ENCODE data around the gene GPR162. TPM values are rescaled to one million over a fixed set of nuclear protein-coding genes. Genes with fewer than 3 reads are reported as not detected.

GPR162 gene
- total and polyA plus RNA-seq, 5 donors = 6.8 to 10.9 (median 8.1) TPM

DNA sequence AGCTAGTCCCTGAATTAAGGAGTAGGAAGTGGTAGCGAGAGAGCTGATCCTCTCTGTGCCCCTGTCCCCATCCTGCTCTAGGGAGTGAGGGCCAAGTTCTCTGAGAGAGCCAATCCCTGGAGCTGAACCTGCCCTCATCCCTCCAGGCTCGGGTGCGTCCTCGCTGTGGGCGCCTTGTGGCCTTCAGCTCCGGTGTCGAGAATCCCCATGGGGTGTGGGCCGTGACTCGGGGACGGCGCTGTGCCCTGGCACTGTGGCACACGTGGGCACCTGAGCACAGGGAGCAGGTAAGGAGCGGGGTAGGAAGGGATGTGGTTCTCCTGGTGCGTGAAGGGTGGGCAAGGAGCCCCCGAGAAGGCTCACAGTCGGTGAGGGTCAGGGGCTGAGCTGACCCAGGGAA lies 17.2 kb downstream of the GPR162 start:
- DNase-seq = peak in 1 of 3 donors; percentile 60
- H3K27ac ChIP-seq (ENCODE audit: low read length) = no peak overlapping the region
- H3K9me3 ChIP-seq (ENCODE audit: control insufficient read depth, low read length) = no peaks in the 10 kb centered on the region
- H3K4me1 ChIP-seq (ENCODE audit: control insufficient read depth, insufficient read depth, low read length) = no peaks in the 10 kb centered on the region
- ATAC-seq = peak in 1 of 2 donors; percentile 1
- no peak overlapping the region for H3K4me3 ChIP-seq (ENCODE audit: low read length)
- intact Hi-C loops (cut with DNase I) = no loop called here
- no peaks in the 10 kb centered on the region for H3K27me3 ChIP-seq (ENCODE audit: control insufficient read depth, insufficient read depth)
- WGBS = 90% methylated on average over 16 of the region's 16 CpGs

- intact Hi-C loops (cut with DNase I) = no loop called here
- Histone ChIP-seq H3K9me3 (ENCODE audit: control insufficient read depth, low read length) (no peaks in the 10 kb centered on the region), H3K27ac (ENCODE audit: low read length) (no peak overlapping the region), H3K27me3 (ENCODE audit: control insufficient read depth, insufficient read depth) (no peaks in the 10 kb centered on the region), H3K4me3 (ENCODE audit: low read length) (no peak overlapping the region), H3K4me1 (ENCODE audit: control insufficient read depth, insufficient read depth, low read length) (no peaks in the 10 kb centered on the region)
- DNase-seq (peak in 1 of 3 donors; percentile 30), ATAC-seq (no peak)
- 75% methylated on average over 10 of the region's 10 CpGs for WGBS
Measured at GRCh38 chr12:6839482-6840201, 18.0 kb downstream of the GPR162 start.

DNA sequence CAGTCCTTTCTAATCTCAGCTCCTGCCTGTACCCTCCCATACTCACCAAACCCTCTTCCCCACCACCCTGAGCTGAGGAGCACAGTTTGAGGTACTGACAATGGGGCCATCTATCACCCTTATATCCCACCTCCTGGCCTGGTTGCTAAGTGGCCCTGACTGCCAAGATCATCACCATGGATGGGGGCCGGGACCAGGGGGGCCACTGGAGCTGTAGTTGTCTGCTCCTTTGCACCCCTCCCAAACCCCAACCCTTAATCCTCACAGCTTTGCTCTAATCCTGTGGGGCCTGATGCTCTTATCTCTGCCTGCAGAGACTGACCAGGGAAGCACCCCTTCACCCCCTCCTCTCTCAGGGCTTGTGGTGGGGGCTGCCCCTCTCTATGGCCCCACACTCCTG lies 18.7 kb downstream of the GPR162 start:
- Histone ChIP-seq H3K27me3 (ENCODE audit: control insufficient read depth, insufficient read depth) (no peaks in the 10 kb centered on the region), H3K27ac (ENCODE audit: low read length) (no peak overlapping the region), H3K4me1 (ENCODE audit: control insufficient read depth, insufficient read depth, low read length) (no peaks in the 10 kb centered on the region), H3K9me3 (ENCODE audit: control insufficient read depth, low read length) (no peaks in the 10 kb centered on the region), H3K4me3 (ENCODE audit: low read length) (no peak overlapping the region)
- intact Hi-C loops (cut with DNase I) = no loop called here
- ATAC-seq = no peak
- WGBS = 35% methylated on average over 1 of the region's 1 CpG
- peak in 1 of 3 donors; percentile 28 for DNase-seq

DNA sequence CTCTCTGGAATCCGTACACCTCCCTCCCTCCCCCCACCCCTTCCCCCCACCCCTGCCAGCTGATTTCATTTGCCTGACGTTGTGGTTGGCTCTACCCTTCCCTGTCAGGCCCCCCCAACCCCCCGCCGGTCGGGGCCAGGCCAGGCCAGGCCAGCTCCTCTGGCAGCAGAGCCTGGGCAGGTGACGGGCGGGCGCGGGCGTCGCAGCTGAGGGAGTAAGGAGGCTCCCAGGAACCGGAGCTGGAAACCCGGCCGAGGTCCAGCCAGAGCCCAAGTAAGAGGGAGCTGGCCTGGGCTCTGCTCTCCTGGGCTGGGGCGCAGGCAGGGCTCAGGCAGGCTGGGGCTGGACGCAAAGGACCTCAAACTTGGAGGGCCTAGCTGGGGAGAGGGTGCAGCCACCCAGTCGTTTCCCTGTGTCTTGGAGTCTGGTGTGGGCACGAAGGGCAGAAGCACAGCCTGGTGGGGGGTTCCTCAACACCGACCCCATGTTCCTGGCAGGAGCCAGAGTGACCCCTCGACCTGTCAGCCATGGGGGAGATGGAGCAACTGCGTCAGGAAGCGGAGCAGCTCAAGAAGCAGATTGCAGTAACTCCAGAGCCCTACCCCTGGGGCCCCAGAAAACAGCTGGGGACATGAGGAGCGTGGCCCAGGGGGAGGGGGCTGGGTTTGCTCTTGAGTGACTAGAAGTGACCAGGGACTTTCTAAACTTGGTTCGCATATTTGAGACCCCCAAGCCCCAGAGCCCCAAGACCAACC lies 19.3 kb downstream of the GPR162 start, which contains the start of gene GNB3:
GNB3 (plus strand) TSS at position 165 of the 755 bp plus-strand sequence; CDS start at position 528, 363 bp downstream.
- Histone ChIP-seq H3K4me1 (ENCODE audit: control insufficient read depth, insufficient read depth, low read length) (no peaks in the 10 kb centered on the region), H3K27ac (ENCODE audit: low read length) (no peak within 1 kb of the TSS), H3K4me3 (ENCODE audit: low read length) (no peak within 1 kb of the TSS), H3K9me3 (ENCODE audit: control insufficient read depth, low read length) (no peaks in the 10 kb centered on the region), H3K27me3 (ENCODE audit: control insufficient read depth, insufficient read depth) (no peaks in the 10 kb centered on the region)
- 60% methylated on average over 24 of the region's 24 CpGs for WGBS
- intact Hi-C loops (cut with DNase I) = no loop called here
- peak in 1 of 2 donors; percentile 23 for ATAC-seq
- peak in 2 of 3 donors; percentile 72 to 77 for DNase-seq

DNA sequence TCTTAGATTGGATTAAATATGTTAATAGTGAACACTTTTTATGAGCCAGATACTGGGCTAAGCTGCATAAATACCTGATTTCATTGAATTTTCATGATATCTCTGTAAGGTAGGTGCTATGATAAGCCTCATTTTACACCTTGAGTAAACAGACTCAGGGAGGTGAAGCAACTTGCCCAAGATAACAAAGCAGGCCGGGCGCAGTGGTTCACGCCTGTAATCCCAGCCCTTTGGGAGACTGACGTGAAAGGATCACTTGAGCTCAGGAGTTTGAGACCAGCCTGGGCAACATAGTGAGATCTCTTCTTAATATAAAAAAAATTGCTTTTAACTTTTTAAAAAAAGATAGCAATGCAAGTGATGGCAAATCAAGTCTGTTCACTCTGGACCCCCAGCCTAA lies 20.5 kb downstream of the GPR162 start:
- ATAC-seq (no peak), DNase-seq (no peak)
- 91% methylated on average over 4 of the region's 4 CpGs for WGBS
- Histone ChIP-seq H3K4me3 (ENCODE audit: low read length) (no peak overlapping the region), H3K27me3 (ENCODE audit: control insufficient read depth, insufficient read depth) (no peaks in the 10 kb centered on the region), H3K4me1 (ENCODE audit: control insufficient read depth, insufficient read depth, low read length) (no peaks in the 10 kb centered on the region), H3K9me3 (ENCODE audit: control insufficient read depth, low read length) (no peaks in the 10 kb centered on the region), H3K27ac (ENCODE audit: low read length) (no peak overlapping the region)
- intact Hi-C loops (cut with DNase I) = no loop called here

- Histone ChIP-seq H3K4me3 (ENCODE audit: low read length) (no peak overlapping the region), H3K27me3 (ENCODE audit: control insufficient read depth, insufficient read depth) (no peaks in the 10 kb centered on the region), H3K9me3 (ENCODE audit: control insufficient read depth, low read length) (no peaks in the 10 kb centered on the region), H3K27ac (ENCODE audit: low read length) (no peak overlapping the region), H3K4me1 (ENCODE audit: control insufficient read depth, insufficient read depth, low read length) (no peaks in the 10 kb centered on the region)
- ATAC-seq = no peak
- WGBS = 70% methylated on average over 16 of the region's 16 CpGs
- intact Hi-C loops (cut with DNase I) = no loop called here
- DNase-seq = peak in 1 of 3 donors; percentile 48
Measured at GRCh38 chr12:6843118-6843902, 21.7 kb downstream of the GPR162 start.

DNA sequence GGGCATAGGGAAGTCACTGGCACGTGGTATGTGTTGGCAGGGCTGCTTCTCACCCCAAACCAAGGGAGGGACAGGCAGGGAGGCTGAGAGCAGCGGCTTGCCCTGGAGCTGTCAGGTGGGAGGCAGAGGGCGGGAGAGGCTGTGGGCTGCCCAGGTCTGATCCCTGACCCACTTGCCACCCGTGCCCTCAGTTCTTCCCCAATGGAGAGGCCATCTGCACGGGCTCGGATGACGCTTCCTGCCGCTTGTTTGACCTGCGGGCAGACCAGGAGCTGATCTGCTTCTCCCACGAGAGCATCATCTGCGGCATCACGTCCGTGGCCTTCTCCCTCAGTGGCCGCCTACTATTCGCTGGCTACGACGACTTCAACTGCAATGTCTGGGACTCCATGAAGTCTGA lies 23.8 kb downstream of the GPR162 start:
- Histone ChIP-seq H3K9me3 (ENCODE audit: control insufficient read depth, low read length) (no peaks in the 10 kb centered on the region), H3K27me3 (ENCODE audit: control insufficient read depth, insufficient read depth) (no peaks in the 10 kb centered on the region), H3K4me1 (ENCODE audit: control insufficient read depth, insufficient read depth, low read length) (no peaks in the 10 kb centered on the region), H3K4me3 (ENCODE audit: low read length) (no peak overlapping the region), H3K27ac (ENCODE audit: low read length) (no peak overlapping the region)
- WGBS = 89% methylated on average over 17 of the region's 17 CpGs
- no peak for ATAC-seq
- DNase-seq = peak in 1 of 3 donors; percentile 10
- intact Hi-C loops (cut with DNase I) = no loop called here

GRCh38 chr12:6846316-6846869 lies 24.8 kb downstream of the GPR162 start:
- Histone ChIP-seq H3K4me3 (ENCODE audit: low read length) (no peak overlapping the region), H3K27ac (ENCODE audit: low read length) (no peak overlapping the region), H3K9me3 (ENCODE audit: control insufficient read depth, low read length) (no peaks in the 10 kb centered on the region), H3K27me3 (ENCODE audit: control insufficient read depth, insufficient read depth) (no peaks in the 10 kb centered on the region), H3K4me1 (ENCODE audit: control insufficient read depth, insufficient read depth, low read length) (no peaks in the 10 kb centered on the region)
- ATAC-seq (no peak), DNase-seq (no peak)
- intact Hi-C loops (cut with DNase I) = no loop called here
- 86% methylated on average over 7 of the region's 7 CpGs for WGBS

DNA sequence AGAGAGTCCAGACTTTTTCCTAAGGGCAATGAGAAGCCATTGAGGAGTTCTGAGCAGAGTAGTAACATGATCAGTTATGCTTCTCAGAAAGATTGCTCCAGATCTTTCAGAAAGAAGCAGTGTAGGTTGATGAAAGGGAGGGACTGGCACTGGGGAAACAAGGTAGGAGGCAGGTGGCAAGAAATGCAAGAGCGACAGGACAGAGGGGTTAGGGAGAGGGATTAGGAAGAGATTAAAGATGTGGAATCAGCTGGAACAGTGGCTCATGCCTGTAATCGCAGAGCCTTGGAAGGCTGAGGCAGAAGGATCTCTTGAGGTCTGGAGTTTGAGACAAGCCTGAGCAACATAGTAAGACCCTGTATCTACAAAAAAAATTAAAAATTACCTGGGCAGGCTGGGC lies 26.1 kb downstream of the GPR162 start:
- intact Hi-C loops (cut with DNase I) = no loop called here
- no peak for ATAC-seq
- Histone ChIP-seq H3K4me3 (ENCODE audit: low read length) (no peak overlapping the region), H3K9me3 (ENCODE audit: control insufficient read depth, low read length) (no peaks in the 10 kb centered on the region), H3K4me1 (ENCODE audit: control insufficient read depth, insufficient read depth, low read length) (no peaks in the 10 kb centered on the region), H3K27ac (ENCODE audit: low read length) (no peak overlapping the region), H3K27me3 (ENCODE audit: control insufficient read depth, insufficient read depth) (no peaks in the 10 kb centered on the region)
- no peak for DNase-seq
- WGBS = 97% methylated on average over 2 of the region's 2 CpGs

GRCh38 chr12:6849427-6849826 lies 27.8 kb downstream of the GPR162 start:
- H3K4me1 ChIP-seq (ENCODE audit: control insufficient read depth, insufficient read depth, low read length) = no peaks in the 10 kb centered on the region
- 87% methylated on average over 2 of the region's 2 CpGs for WGBS
- ATAC-seq (no peak), DNase-seq (peak in 1 of 3 donors; percentile 11)
- H3K4me3 ChIP-seq (ENCODE audit: low read length) = no peak overlapping the region
- intact Hi-C loops (cut with DNase I) = no loop called here
- H3K27ac ChIP-seq (ENCODE audit: low read length) = no peak overlapping the region
- H3K9me3 ChIP-seq (ENCODE audit: control insufficient read depth, low read length) = no peaks in the 10 kb centered on the region
- no peaks in the 10 kb centered on the region for H3K27me3 ChIP-seq (ENCODE audit: control insufficient read depth, insufficient read depth)
